Vein endothelial cell (primary cell): ENCODE measurements around the gene C1orf210. TPM values are rescaled to one million over a fixed set of nuclear protein-coding genes. Genes with fewer than 3 reads are reported as not detected.

Experiments used
- total RNA-seq: library from RNA; depleted of rRNA; stranded (reverse); fragments of >200 nt; gene quantifications from 2 replicates; pipeline ENCODE4 v1.2.3, GENCODE V29; 2012

Gene C1orf210
- total RNA-seq: not detected in 2 replicates

DNA sequence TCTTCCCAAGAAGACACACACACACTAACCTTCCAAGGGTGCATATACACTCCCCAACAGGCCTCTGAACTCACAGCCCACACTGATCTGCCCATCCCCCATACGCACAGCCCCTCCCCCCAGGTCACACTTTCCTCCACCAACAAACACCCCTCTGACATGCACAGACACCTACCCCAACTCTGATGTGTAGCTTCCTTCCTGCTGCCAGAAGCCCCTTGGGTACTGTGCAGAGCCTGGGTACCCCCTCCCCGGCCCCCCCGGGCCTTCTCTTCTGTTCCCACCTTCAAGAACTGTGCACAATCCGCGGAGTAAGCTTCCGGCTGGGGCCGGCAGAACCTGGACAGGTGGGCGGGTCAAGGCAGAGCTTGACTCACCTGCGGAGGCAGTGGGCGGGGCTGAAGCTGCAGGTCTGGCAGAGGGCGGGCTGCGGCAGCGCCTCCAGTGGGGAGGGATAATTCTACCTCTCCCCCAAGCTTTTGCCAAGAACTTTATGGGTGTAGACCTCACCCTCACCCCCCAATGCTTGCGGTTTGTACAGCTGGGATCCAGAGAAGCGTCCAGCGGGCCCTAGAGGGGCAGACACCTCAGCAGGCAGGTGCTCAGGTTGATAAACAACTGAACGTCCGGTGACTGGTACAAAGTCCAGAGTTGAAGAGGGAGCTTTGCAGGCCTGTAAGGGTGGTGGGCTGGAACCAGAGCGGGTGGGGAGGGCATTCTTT, at the start of gene C1orf210:
C1orf210 (minus strand) TSS at position 313 of the 722 bp plus-strand sequence. CDS start 2,311 bp downstream, outside the sequence.

DNA sequence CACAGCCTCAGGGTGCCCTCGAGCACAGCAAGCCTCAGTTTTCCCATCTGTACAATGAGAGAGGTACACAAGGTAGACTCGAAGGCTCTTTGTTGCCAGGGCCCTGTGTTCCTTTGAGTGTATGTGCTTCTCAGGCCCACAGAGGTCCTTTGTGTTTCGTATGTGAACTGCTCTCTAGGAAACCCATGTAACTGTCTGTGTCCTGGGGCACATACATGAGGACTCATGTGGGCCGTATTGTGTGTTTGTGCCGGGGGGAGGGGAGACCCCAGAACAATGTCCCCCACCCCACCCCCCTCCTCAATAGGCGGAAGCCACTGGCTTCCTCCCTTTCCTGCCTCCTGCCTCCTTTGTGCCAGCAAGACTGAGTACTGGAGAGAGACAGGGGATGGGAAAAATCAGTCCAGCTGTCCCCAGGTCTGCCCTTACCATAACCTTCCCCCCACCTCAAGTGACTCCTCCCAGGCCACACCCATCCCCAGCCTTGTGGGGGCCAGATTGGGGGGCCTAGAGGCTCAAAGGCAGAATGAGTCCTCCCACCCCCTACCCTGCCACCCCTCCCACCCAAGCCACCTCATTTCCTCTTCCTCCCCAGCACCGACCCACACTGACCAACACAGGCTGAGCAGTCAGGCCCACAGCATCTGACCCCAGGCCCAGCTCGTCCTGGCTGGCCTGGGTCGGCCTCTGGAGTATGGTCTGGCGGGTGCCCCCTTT, 15.2 kb upstream of the C1orf210 start, which contains the start of gene TIE1:
TIE1 (plus strand) TSS at position 605 of the 717 bp plus-strand sequence; CDS start at position 695, 90 bp downstream.

DNA sequence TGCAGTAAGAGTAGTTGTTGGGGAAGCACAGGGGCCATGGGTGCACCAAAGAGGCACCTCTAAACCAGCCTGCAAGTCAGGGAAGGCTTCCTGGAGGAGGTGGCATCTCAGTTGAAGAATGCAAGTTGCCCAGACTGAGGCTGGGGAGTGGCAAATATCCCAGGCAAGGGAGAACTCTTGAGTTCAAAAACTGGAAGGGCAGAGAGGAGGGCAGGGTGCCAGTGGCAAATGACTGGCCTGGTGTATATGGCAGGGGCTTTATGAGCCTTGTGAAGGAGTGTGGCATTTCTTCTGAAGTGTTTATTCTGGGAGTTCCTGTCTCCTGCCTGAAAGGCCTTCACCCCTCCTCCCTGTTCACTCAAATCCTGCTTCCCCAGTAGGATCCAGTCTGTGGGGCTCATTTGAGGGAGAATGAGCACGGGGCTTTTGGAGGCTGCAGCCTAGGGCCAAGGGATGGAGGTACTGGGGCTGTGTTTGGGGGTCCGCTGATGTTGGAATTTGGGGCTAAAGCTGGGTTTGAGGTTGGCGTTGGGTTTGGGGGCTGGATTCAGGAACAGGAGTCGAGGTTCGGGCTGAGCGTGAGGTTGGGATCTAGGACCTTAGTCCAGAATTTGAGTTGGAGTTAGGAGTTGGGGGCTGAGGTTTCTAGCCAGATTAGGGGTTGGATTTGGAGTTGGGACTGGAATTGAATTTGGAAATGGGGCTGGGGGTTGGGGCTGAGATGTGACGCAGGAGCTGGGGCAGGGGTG, 15.6 kb downstream of the C1orf210 start, which contains the start of gene TMEM125:
TMEM125 (plus strand) TSS at position 357 of the 749 bp plus-strand sequence. CDS start 2,740 bp downstream, outside the sequence.

Other genes with a start within 250 kb of the C1orf210 start
- 98.3 and 146 TPM in 2 replicates for gene EBNA1BP2, start 113.3 kb downstream of the C1orf210 start, total RNA-seq
- gene CFAP57, start 113.3 kb downstream of the C1orf210 start, total RNA-seq: 0.10 and 1.3 TPM in 2 replicates
- gene TMEM125, start 15.6 kb downstream of the C1orf210 start, total RNA-seq: not detected in 2 replicates
- 636 and 1,011 TPM in 2 replicates for gene TIE1, start 15.4 kb upstream of the C1orf210 start, total RNA-seq
- gene MPL, start 52.2 kb upstream of the C1orf210 start, total RNA-seq: under 0.01 and 0.10 TPM in 2 replicates
- gene CDC20, start 73.4 kb upstream of the C1orf210 start, total RNA-seq: 46.4 and 73.2 TPM in 2 replicates
- gene ELOVL1, start 82.4 kb upstream of the C1orf210 start, total RNA-seq: 78.5 and 80.4 TPM in 2 replicates
- 42.8 and 46.2 TPM in 2 replicates for gene MED8, start 104.2 kb upstream of the C1orf210 start, total RNA-seq
- 32.1 and 32.7 TPM in 2 replicates for gene SZT2, start 104.3 kb upstream of the C1orf210 start, total RNA-seq
- 137 and 244 TPM in 2 replicates for gene HYI, start 168.3 kb upstream of the C1orf210 start, total RNA-seq
- 173 and 288 TPM in 2 replicates for gene PTPRF, start 245.3 kb upstream of the C1orf210 start, total RNA-seq